Right atrium auricular region (tissue), 2 donors: ENCODE results near the gene ABCA3. TPM values are rescaled to one million over a fixed set of nuclear protein-coding genes. Genes with fewer than 3 reads are reported as not detected.

ENCODE experiments used
- DNase-seq: peaks from one replicate; pipeline ENCODE4 v3.0.0-alpha.2; 2019; ENCODE audit warnings: low spot score
- H3K27ac ChIP-seq, 2 donors: fragments of 200-600 bp; sonication (generic); 1 replicate in 1 of 2; 2 replicates in 1 of 2; pipeline ENCODE4 v1.5.1; 2016 to 2019
- H3K27me3 ChIP-seq, 2 donors: fragments of 200-600 bp; sonication (generic); one replicate each; pipeline versions ENCODE4 v1.5.1 to v1.6.0; 2017 to 2019
- H3K36me3 ChIP-seq: fragments of 200-600 bp; sonication (generic); one replicate; pipeline ENCODE4 v1.5.1; 2016
- H3K4me1 ChIP-seq, 2 donors: fragments of 200-600 bp; sonication (generic); one replicate each; pipeline versions ENCODE4 v1.5.1 to v1.6.0; 2017 to 2019
- H3K4me3 ChIP-seq, 2 donors: fragments of 200-600 bp; sonication (generic); 1 replicate in 1 of 2; 2 replicates in 1 of 2; pipeline ENCODE4 v1.5.1; 2017 to 2019; ENCODE audit warnings: mild to moderate bottlenecking in 1 of 2, moderate library complexity in 1 of 2
- H3K9me3 ChIP-seq, 2 donors: fragments of 200-600 bp; sonication (generic); one replicate each; pipeline ENCODE4 v1.5.1; 2019
- CTCF ChIP-seq, 2 donors: fragments of 200-600 bp; sonication (generic); IDR thresholded peaks; one replicate each; pipeline ENCODE4 v1.5.1; 2019; ENCODE audit warnings: antibody characterized with exemption in 2 of 2
- total RNA-seq, 2 donors: library from RNA; depleted of rRNA; stranded (reverse); fragments of >200 nt; gene quantifications; one replicate each; pipeline ENCODE4 v1.1.0, GENCODE V29; 2016

The ABCA3 gene
- total RNA-seq, 2 donors from 2014 or later, result 7.5 to 10.1 TPM

- DNase-seq, result no peak
- Histone ChIP-seq H3K27ac (no peak overlapping the region), H3K4me1 (no peaks in the 10 kb centered on the region)
Observed at GRCh38 chr16:2385190-2385836, 44.8 kb upstream of the ABCA3 start.

GRCh38 chr16:2384426-2384825, 43.9 kb upstream of the ABCA3 start:
- no peak for DNase-seq
- H3K27ac ChIP-seq, result no peak overlapping the region
- no peak overlapping the region for H3K4me3 ChIP-seq
- no peaks in the 10 kb centered on the region for H3K36me3 ChIP-seq
- no peak for TF ChIP-seq CTCF (IDR thresholded peaks at IDR 0.05)
- no peaks in the 10 kb centered on the region for H3K4me1 ChIP-seq
- H3K27me3 ChIP-seq, result no peaks in the 10 kb centered on the region
- H3K9me3 ChIP-seq, result peaks cover 0 to 8% of the 10 kb centered on the region in 2 donors

More at GRCh38 chr16:2385190-2385836, 44.8 kb upstream of the ABCA3 start:
- TF ChIP-seq CTCF (IDR thresholded peaks at IDR 0.05), result no peak
- Histone ChIP-seq H3K9me3 (peaks cover 0 to 12% of the 10 kb centered on the region in 2 donors), H3K4me3 (no peak overlapping the region), H3K27me3 (no peaks in the 10 kb centered on the region), H3K36me3 (no peaks in the 10 kb centered on the region)

GRCh38 chr16:2383501-2383900, 43.0 kb upstream of the ABCA3 start:
- H3K27ac ChIP-seq, result no peak overlapping the region
- H3K9me3 ChIP-seq, result no peaks in the 10 kb centered on the region
- no peaks in the 10 kb centered on the region for H3K4me1 ChIP-seq
- no peak for TF ChIP-seq CTCF (IDR thresholded peaks at IDR 0.05)
- H3K4me3 ChIP-seq, result no peak overlapping the region
- no peak for DNase-seq
- no peaks in the 10 kb centered on the region for H3K36me3 ChIP-seq
- no peaks in the 10 kb centered on the region for H3K27me3 ChIP-seq

DNA sequence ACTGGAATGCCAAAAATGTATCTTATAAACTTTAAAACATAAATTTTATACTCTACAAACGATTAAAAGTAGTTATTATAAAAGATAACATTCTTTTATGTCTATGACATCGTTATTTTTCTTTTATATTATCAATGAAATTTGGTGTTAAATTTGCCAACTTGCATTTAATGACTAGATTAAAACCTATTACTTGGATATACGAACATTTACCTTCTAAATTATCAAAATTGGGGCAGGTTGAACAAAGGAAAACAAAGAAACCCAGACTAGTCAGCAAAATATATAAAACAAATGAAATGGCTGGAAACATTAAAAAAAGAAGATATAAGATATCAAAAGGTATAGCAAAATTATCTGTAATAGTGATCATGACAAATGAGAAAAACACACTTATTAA, 34.1 kb upstream of the ABCA3 start:
- Histone ChIP-seq H3K27me3 (no peaks in the 10 kb centered on the region), H3K27ac (no peak overlapping the region), H3K4me1 (no peaks in the 10 kb centered on the region), H3K9me3 (no peaks in the 10 kb centered on the region), H3K4me3 (no peak overlapping the region), H3K36me3 (no peaks in the 10 kb centered on the region)
- no peak for TF ChIP-seq CTCF (IDR thresholded peaks at IDR 0.05)
- no peak for DNase-seq

- H3K4me1 ChIP-seq, result no peaks in the 10 kb centered on the region
- no peak overlapping the region for H3K4me3 ChIP-seq
- H3K36me3 ChIP-seq, result no peaks in the 10 kb centered on the region
- TF ChIP-seq CTCF (IDR thresholded peaks at IDR 0.05), result no peak
- no peak overlapping the region for H3K27ac ChIP-seq
- no peaks in the 10 kb centered on the region for H3K9me3 ChIP-seq
- no peak for DNase-seq
- H3K27me3 ChIP-seq, result no peaks in the 10 kb centered on the region
Observed at GRCh38 chr16:2373176-2373575, 32.6 kb upstream of the ABCA3 start.

DNA sequence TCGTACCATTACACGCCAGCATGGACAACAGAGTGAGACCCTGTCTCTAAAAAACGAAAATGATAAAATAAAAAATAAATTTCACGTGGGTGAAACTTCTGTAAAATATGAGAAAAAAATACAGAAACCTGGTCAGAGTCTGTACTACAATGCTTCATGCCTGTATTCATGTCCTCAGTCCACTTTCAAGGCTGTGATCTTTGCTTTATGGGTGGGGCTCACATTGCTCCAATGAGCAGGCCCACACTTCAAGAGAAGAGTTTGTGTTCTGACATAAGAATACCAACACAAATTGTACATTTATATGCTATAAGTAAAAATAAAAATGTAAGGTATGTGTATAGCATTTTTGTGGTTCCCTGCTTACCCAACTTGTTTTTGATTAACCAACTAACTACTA, 32.2 kb upstream of the ABCA3 start:
- Histone ChIP-seq H3K4me1 (no peaks in the 10 kb centered on the region), H3K9me3 (no peaks in the 10 kb centered on the region), H3K4me3 (no peak overlapping the region), H3K36me3 (no peaks in the 10 kb centered on the region), H3K27ac (no peak overlapping the region), H3K27me3 (no peaks in the 10 kb centered on the region)
- no peak for TF ChIP-seq CTCF (IDR thresholded peaks at IDR 0.05)
- no peak for DNase-seq
